Brain microvascular endothelial cell (primary cell): ENCODE measurements around the gene PIEZO1.

ENCODE experiments used
- DNase-seq: peaks from one replicate; pipeline ENCODE4 v3.0.0-alpha.2; 2020
- H3K27ac ChIP-seq: fragments of 250-450 bp; sonication (Bioruptor Pico); 2 replicates; pipeline ENCODE4 v1.5.1; 2020; ENCODE audit warnings: mild to moderate bottlenecking, moderate library complexity
- H3K27me3 ChIP-seq: fragments of 250-450 bp; sonication (Bioruptor Pico); replicated peaks from 2 replicates; pipeline ENCODE4 v1.5.1; 2020; ENCODE audit warnings: mild to moderate bottlenecking
- H3K36me3 ChIP-seq: fragments of 250-450 bp; sonication (Bioruptor Pico); replicated peaks from 2 replicates; pipeline ENCODE4 v1.5.1; 2020; ENCODE audit warnings: mild to moderate bottlenecking
- H3K4me3 ChIP-seq: 2 replicates; pipeline ENCODE4 v1.5.1; 2011; ENCODE audit warnings: low read depth, mild to moderate bottlenecking, control low read depth, low read length, moderate library complexity
- in situ Hi-C: cut with HindIII; loops from 2 replicates; pipeline ENCODE4 v1.10.0; 2017; ENCODE audit warnings: low sequenced_read_pairs, low pct_ligation_motif_present
- TF ChIP-seq, protein P1 (sequence below): IDR thresholded peaks from 2 replicates; pipeline ENCODE4 v1.5.1; 2011; ENCODE audit warnings: low read depth, mild to moderate bottlenecking, moderate library complexity, low read length, control low read depth, inconsistent platforms; ENCODE audit errors: missing control alignments

Gene PIEZO1

DNA sequence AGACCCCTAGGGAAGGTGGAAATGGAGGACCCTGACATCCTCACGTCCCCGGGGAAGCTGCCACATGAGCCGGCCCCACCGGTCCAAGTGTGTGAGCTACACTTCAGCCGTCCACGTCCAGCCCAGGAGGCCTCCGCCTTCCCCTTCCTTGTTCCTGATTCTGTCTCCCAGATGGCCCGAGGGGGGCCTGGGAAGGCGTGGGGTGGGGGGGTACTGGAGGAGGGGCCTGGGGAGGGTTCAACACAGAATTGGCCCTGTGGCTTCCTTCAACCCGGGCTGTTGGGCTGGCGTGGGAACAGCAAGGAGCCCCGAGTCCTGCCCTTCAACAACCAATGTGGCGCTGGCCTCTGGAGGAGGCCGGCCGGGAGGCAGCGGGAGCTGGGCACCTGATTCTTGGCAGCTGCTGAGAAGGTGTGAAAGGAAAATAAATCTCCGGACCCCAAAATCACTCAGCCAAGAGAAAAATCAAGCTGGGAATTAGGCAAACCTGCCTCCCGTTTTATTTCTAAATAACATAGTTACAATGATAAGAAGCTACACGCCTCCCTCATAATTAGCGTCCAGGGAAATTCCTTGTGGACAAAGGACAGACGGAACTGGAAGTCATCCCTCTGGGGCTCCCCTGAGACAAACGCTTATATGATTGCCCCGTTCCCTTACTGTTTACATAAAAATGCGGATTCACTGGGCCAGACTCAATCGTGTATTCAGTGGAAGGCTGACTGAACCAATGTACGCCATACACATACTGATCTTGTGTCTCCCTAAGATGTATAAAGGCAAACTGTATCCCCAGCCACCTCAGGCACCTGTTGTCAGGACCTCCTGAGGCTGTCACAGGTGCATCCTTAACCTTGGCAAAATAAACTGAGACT is 28.5 kb upstream of the PIEZO1 start:
- in situ Hi-C loops = no loop called here
- no peak for DNase-seq
- TF ChIP-seq, protein P1, sequence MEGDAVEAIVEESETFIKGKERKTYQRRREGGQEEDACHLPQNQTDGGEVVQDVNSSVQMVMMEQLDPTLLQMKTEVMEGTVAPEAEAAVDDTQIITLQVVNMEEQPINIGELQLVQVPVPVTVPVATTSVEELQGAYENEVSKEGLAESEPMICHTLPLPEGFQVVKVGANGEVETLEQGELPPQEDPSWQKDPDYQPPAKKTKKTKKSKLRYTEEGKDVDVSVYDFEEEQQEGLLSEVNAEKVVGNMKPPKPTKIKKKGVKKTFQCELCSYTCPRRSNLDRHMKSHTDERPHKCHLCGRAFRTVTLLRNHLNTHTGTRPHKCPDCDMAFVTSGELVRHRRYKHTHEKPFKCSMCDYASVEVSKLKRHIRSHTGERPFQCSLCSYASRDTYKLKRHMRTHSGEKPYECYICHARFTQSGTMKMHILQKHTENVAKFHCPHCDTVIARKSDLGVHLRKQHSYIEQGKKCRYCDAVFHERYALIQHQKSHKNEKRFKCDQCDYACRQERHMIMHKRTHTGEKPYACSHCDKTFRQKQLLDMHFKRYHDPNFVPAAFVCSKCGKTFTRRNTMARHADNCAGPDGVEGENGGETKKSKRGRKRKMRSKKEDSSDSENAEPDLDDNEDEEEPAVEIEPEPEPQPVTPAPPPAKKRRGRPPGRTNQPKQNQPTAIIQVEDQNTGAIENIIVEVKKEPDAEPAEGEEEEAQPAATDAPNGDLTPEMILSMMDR = no peak
- H3K27me3 ChIP-seq = no peaks in the 10 kb centered on the region
- no peak overlapping the region for H3K27ac ChIP-seq
- peaks cover 10% of the 10 kb centered on the region for H3K36me3 ChIP-seq
- no peak overlapping the region for H3K4me3 ChIP-seq

DNA sequence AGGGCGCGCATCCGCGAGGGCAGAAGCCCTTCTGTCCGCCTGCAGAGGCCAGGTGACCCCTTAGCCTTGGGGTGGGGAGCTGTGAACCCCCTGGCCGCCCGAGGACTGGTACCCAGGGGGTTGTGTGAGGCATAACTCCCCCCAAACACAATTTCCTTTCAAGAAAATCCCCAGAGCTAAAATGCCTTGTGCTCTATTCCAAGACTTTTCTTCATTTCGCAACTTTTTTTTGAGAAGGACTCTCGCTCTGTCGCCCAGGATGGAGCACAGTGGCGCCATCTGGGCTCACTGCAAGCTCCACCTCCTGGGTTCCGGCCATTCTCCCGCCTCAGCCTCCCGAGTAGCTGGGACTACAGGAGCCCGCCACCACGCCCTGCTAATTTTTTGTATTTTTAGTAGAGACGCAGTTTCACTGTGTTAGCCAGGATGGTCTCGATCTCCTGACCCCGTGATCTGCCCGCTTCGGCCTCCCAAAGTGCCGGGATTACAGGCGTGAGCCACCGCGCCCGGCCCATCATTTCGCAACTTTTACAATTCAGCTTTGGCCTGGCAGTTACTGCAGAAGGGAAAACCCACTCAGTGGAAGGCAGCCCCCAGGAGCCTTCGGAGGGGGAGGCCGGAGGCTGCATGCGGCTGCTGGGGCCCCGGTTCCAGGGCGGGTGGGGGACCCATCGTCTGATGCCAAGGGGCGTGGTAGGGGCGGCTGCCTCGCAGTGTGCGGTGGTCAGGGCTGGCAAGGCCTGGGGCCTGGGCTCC is 27.7 kb upstream of the PIEZO1 start:
- in situ Hi-C loops = no loop called here
- no peak overlapping the region for H3K27ac ChIP-seq
- no peaks in the 10 kb centered on the region for H3K27me3 ChIP-seq
- TF ChIP-seq, protein P1 = peak; percentile 14
- peaks cover 13% of the 10 kb centered on the region for H3K36me3 ChIP-seq
- H3K4me3 ChIP-seq = peak overlapping the region; percentile 57
- DNase-seq = no peak

DNA sequence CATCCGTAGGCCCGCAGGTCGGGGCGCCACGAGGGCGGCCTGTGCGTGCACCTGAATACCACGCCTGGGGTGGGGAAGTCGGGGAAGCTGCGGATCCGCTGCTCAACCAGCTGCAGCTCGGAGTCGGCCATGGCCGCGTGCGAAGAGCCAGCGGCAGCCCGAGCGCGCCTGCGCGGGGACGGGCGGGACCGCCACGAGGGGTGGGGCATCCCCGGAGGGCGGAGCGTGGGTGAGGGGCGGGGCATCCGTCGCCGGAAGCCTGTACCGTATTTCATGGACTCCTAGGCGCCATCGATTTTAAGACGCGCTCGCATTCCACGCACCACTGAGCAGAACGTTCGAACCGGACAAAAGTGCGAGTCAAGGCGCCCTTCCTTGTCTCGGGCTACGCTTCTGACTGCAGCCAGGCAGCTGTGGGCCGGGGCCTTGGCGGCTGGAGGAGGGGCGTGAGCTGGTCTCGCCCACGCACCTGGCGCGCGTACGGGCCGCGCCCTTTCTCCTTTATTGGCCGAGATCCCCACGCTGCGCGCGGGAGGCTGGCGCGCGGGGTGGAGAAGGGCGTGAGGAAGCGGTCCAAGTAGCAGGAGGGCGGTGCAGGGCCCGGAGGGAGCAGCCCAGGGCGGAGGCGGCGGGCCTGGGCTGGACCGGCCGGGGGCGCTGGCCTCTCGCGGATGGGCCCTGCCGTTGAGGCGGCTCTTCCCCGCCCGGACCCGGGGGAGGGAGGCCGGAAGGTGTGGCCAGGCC is 26.9 kb upstream of the PIEZO1 start, which contains the start of gene APRT:
Gene APRT (minus strand): TSS at position 160 of the 744 bp plus-strand sequence. CDS start 29 bp downstream, at position 131.
- in situ Hi-C loops = no loop called here
- peaks cover 13% of the 10 kb centered on the region for H3K36me3 ChIP-seq
- peak within 1 kb of the TSS; percentile 70 for H3K4me3 ChIP-seq
- TF ChIP-seq, protein P1 = no peak
- H3K27ac ChIP-seq = peak within 1 kb of the TSS; percentile 84
- DNase-seq = peak; percentile 91
- H3K27me3 ChIP-seq = no peaks in the 10 kb centered on the region

DNA sequence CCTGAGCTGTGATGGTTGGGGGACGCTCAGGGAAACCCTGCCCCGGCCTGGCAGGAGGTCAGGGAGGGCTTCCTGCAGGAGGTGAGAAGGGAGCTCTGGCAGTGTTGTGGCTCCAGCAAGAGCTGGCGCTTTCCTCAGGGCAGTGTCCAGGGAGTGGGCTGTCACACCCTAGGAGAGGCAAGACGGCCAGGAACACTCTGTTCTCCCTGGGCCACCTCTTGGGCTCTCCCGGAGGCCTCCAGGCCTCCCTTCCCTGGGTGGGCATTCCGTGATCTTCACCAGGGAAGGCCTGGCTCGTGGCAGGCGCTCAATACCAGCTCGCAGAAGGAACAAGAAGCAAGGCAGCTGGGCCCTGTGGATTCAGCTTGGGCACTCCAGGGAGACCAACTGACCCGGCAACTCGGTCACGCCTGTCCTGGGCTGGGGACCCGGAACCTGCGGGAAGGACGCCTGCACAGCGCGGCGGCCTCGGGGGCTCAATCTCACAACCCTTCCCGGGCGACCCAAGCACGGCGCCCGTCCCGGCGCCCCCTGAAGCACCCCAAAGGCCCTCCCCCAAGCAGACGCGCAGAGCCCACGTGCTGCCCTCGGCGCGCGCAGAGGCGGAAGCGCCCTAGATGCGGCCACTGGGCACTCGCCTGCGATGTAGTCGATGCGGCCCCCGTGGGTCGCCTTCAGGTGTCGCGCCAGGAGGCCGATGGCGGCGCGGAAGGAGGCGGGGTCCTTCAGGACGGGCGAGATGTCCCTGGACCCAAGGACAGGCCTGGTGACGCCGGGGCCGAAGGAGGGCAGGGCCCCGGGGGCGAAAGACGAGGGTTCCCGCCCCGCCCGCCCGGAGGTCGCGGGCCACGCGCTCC is 26.1 kb upstream of the PIEZO1 start:
- Histone ChIP-seq H3K27me3 (no peaks in the 10 kb centered on the region), H3K36me3 (peaks cover 13% of the 10 kb centered on the region), H3K27ac (peak overlapping the region; percentile 84), H3K4me3 (peak overlapping the region; percentile 70)
- peak; percentile 51 for DNase-seq
- in situ Hi-C loops = no loop called here
- TF ChIP-seq, protein P1 = no peak

DNA sequence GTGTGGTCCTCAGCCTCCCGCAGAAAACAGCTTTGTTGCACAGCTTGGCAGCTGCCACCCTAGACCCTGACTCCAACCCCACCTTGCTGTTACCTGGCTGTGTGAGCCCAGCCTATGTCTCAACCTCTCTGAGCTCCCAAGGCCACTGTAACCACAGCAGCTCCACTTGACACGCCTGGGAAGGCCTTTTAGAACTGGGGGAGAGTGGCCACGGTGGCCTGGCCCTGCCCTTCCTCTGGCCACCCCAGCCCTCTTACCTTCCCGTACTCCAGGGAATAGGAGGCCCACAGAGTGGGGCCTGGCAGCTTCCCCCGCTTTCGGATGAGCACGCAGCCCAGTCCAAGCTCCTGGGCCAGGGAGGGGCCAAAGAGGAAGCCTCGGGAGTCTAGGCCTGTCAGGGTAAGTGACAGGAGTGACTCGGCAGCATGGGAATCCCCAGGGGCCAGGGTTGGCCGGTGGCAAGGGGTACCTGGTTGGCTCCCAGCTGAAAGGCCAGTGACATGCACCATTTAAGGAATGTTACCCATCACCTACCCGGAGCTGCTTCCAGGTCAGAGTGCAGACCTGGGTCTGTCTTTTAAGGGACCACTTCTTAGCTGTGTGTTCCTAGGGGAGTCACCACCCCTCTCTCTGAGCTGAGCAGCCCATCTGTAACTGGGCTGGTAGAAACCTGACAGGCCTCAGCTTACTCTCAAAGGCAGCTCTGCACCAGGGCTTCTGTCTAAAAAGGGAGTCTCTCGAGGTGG is 25.3 kb upstream of the PIEZO1 start:
- in situ Hi-C loops = no loop called here
- no peak for DNase-seq
- peak overlapping the region; percentile 84 for H3K27ac ChIP-seq
- H3K27me3 ChIP-seq = no peaks in the 10 kb centered on the region
- TF ChIP-seq, protein P1 = no peak
- H3K4me3 ChIP-seq = peak overlapping the region; percentile 70
- peaks cover 13% of the 10 kb centered on the region for H3K36me3 ChIP-seq
